ENCODE measurements around the gene WDR44. TPM values are rescaled to one million over a fixed set of nuclear protein-coding genes. Genes with fewer than 3 reads are reported as not detected.
"Not testable (repeated sequence)": the region's sequence is repeated elsewhere in the genome, so short reads cannot be mapped to it uniquely, and the experiment has no call there.

Gene WDR44
- 10.6 and 12.4 TPM in 2 replicates for total RNA-seq (2021)
- percentile 68 among the genes with signal in this experiment for Bru-seq, nascent RNA
- percentile 74 among the genes with signal in this experiment for BruChase-seq, experiment 1, labeled RNA remaining after a 2-hour chase
- BruChase-seq, experiment 2, labeled RNA remaining after a 6-hour chase, result percentile 67 among the genes with signal in this experiment
- long read RNA-seq, full-length matches to known transcripts, result 26 of 42 reads
- long read RNA-seq, partial matches to known transcripts, result 2 of 42 reads
- long read RNA-seq, other reads (novel, unspliced or antisense), result 14 of 42 reads

GRCh38 chrX:118345464-118346257, at the start of gene WDR44:
Gene WDR44, plus strand, starts transcription at chrX:118346106. Its CDS starts 398 bp downstream, at chrX:118346504.
- TSS peak; percentile 96 for BruUV-seq (replicated peaks)
- ChIA-PET POLR2A (ENCODE audit: low non-redundant PET) (interaction anchor here (0.7 kb wide), 1 partner anchor 277 kb away, joined by 3 read pairs; no protein-coding TSS in a partner anchor), CTCF (no interaction called here)

GRCh38 chrX:118305827-118306226, 40.1 kb upstream of the WDR44 start:
- H3K9me3 ChIP-seq (ENCODE audit: low read depth, low read length, poor library complexity, severe bottlenecking); H3K36me3 ChIP-seq (ENCODE audit: insufficient read depth, low read length, poor library complexity, severe bottlenecking); DNase-seq (ENCODE audit: low spot score); POLR2A ChIA-PET (ENCODE audit: low non-redundant PET); H3K27ac ChIP-seq (ENCODE audit: low read depth, low read length, poor library complexity, severe bottlenecking); H3K4me3 ChIP-seq (ENCODE audit: low read depth, low read length, poor library complexity, severe bottlenecking); BruUV-seq (replicated peaks); intact Hi-C loops (cut with micrococcal nuclease; ENCODE audit: unreplicated experiment); H3K27me3 ChIP-seq (replicated peaks; ENCODE audit: insufficient read depth, low read depth, low read length, poor library complexity); CTCF ChIA-PET; H3K4me1 ChIP-seq (ENCODE audit: insufficient read depth, low read length, poor library complexity, severe bottlenecking): not testable (repeated sequence)

More at GRCh38 chrX:118345464-118346257, at the start of gene WDR44:
- Histone ChIP-seq H3K36me3 (ENCODE audit: insufficient read depth, low read length, poor library complexity, severe bottlenecking) (no peaks in the 10 kb centered on the region), H3K4me1 (ENCODE audit: insufficient read depth, low read length, poor library complexity, severe bottlenecking) (no peaks in the 10 kb centered on the region), H3K4me3 (ENCODE audit: low read depth, low read length, poor library complexity, severe bottlenecking) (peak within 1 kb of the TSS; percentile 79), H3K27me3 (replicated peaks; ENCODE audit: insufficient read depth, low read depth, low read length, poor library complexity) (no peaks in the 10 kb centered on the region), H3K27ac (ENCODE audit: low read depth, low read length, poor library complexity, severe bottlenecking) (peak within 1 kb of the TSS; percentile 84), H3K9me3 (ENCODE audit: low read depth, low read length, poor library complexity, severe bottlenecking) (no peaks in the 10 kb centered on the region)
- no peak for TF ChIP-seq EZH2 (IDR thresholded peaks at IDR 0.05; ENCODE audit: borderline replicate concordance, low read depth, low read length, poor library complexity, severe bottlenecking)
- TF ChIP-seq, protein P1, sequence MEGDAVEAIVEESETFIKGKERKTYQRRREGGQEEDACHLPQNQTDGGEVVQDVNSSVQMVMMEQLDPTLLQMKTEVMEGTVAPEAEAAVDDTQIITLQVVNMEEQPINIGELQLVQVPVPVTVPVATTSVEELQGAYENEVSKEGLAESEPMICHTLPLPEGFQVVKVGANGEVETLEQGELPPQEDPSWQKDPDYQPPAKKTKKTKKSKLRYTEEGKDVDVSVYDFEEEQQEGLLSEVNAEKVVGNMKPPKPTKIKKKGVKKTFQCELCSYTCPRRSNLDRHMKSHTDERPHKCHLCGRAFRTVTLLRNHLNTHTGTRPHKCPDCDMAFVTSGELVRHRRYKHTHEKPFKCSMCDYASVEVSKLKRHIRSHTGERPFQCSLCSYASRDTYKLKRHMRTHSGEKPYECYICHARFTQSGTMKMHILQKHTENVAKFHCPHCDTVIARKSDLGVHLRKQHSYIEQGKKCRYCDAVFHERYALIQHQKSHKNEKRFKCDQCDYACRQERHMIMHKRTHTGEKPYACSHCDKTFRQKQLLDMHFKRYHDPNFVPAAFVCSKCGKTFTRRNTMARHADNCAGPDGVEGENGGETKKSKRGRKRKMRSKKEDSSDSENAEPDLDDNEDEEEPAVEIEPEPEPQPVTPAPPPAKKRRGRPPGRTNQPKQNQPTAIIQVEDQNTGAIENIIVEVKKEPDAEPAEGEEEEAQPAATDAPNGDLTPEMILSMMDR (conservative IDR thresholded peaks at IDR 0.05; ENCODE audit: low read depth, low read length), result no peak
- DNase-seq (ENCODE audit: low spot score), result peak; percentile 96
- intact Hi-C loops (cut with micrococcal nuclease; ENCODE audit: unreplicated experiment), result no loop called here

DNA sequence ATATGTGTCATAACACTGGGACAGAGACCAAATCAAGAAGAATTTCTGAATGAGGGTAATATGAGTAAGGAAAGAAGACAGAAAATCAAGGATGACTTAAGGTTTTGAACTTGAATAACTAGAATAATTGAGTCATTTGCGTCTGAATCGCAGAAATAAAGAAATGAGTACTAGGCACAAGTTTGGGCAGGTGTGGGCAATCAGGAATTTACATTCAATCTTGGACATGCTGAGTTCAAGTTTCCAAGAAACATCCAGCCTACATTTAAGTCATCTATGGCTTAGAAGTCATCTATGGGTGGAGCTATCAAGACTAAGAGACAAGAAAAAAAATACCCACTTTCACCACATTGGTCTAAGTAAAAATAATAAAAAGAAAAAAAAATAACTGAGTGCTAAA, 30.4 kb upstream of the WDR44 start:
- H3K36me3 ChIP-seq (ENCODE audit: insufficient read depth, low read length, poor library complexity, severe bottlenecking), result no peaks in the 10 kb centered on the region
- no peak overlapping the region for H3K27ac ChIP-seq (ENCODE audit: low read depth, low read length, poor library complexity, severe bottlenecking)
- intact Hi-C loops (cut with micrococcal nuclease; ENCODE audit: unreplicated experiment), result no loop called here
- ChIA-PET CTCF (no interaction called here), POLR2A (ENCODE audit: low non-redundant PET) (no interaction called here)
- no peaks in the 10 kb centered on the region for H3K4me1 ChIP-seq (ENCODE audit: insufficient read depth, low read length, poor library complexity, severe bottlenecking)
- no peaks in the 10 kb centered on the region for H3K27me3 ChIP-seq (replicated peaks; ENCODE audit: insufficient read depth, low read depth, low read length, poor library complexity)
- H3K9me3 ChIP-seq (ENCODE audit: low read depth, low read length, poor library complexity, severe bottlenecking), result no peaks in the 10 kb centered on the region
- BruUV-seq (replicated peaks), result no TSS peak
- no peak for DNase-seq (ENCODE audit: low spot score)
- no peak overlapping the region for H3K4me3 ChIP-seq (ENCODE audit: low read depth, low read length, poor library complexity, severe bottlenecking)
- no peak for TF ChIP-seq EZH2 (IDR thresholded peaks at IDR 0.05; ENCODE audit: borderline replicate concordance, low read depth, low read length, poor library complexity, severe bottlenecking)
- TF ChIP-seq, protein P1 (conservative IDR thresholded peaks at IDR 0.05; ENCODE audit: low read depth, low read length), result no peak
